ENCODE results near the gene OR1D5.
"Not testable (repeated sequence)": the region's sequence is repeated elsewhere in the genome, so short reads cannot be mapped to it uniquely, and the experiment has no call there.

Gene OR1D5

DNA sequence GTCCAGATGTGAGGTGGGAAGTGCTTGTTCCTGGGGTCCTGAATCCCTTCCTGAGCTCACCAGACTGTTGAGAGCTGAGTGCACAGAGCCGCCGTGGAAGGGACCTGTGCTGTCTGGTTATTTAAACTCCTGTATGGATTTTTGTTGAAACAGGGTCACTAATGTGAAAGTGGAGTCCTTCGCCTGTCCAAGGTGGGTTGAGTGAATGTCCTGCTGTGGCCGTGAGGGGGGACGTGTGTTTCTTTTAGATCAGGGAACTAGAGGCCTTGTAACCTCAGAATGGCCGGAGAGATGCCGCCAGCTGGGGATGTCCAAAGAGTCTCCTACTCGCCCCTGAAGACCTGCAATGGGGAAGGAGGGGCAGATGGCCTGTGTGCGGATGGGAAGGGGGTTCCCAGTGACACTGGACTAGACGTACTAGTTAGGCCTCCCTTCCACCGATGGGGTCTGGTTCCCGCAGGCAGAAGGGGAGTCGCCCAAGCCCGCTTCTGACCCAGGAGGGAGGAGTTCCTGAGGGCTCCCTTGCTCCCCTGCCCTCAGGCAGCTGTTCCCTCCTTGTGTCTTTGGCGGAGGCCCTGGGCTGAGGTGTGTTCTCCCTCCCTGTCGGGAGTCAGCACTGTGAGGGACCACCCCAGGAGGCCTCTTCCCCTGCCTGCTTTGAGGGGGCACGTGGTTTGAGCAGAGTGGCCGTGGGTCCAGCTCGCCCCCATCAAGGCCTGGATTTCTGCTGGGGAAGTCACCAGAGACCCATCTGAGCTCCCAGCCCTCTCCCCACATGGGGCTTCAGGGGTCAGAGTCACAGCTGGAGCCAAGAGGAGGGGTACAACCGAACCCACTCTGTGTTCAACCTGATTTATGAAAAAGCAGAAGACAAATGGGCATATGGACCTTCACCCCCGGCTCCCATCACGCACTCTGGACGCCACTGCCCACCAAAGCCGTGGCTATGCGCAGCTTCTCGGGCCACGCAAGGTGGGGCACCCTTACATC lies 30.9 kb downstream of the OR1D5 start:
- no peak for DNase-seq (ENCODE audit: low read depth in 2 of 2)

GRCh38 chr17:3030852-3031470 lies 32.4 kb downstream of the OR1D5 start:
- not testable (repeated sequence) for DNase-seq (ENCODE audit: low read depth in 2 of 2)

- no peak for DNase-seq (ENCODE audit: low read depth in 2 of 2)
These were observed 33.3 kb downstream of the OR1D5 start for GRCh38 chr17:3030096-3030495.

DNA sequence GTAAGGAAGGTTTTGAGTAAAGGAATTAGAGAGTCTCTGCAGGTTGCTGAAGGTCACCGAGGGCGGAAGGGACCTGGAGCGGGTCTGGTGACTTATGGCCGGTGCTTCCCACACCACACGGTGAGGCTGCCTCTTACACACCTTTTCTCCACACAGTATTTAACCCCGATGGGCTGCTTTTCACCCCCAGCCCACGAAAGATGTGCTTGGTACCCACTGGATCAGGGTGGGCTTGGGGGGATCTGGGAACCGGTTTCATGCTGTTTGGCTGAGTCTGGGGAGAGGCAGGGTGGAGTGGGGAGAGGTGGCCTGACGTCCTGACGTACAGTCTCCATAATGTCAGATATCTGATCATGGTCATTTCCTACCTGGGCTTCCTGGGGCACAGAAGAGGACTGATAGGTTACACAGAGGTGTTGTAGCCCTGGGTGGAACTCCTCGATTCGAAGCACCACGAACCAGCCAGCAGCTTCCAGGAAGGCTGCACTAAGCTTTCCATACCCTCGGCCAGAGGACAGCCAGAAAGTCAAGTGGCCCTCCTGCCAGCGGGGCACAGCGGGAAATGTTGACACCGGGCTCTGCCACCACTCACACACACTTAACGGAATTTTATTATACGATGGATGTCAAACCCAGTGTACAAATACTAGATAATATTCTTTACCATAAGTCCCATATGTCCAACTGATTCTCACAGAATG lies 34.0 kb downstream of the OR1D5 start:
- no peak for DNase-seq (ENCODE audit: low read depth in 2 of 2)

- no peak for DNase-seq (ENCODE audit: low read depth in 2 of 2)
These were observed 35.4 kb downstream of the OR1D5 start for GRCh38 chr17:3027786-3028532.

DNA sequence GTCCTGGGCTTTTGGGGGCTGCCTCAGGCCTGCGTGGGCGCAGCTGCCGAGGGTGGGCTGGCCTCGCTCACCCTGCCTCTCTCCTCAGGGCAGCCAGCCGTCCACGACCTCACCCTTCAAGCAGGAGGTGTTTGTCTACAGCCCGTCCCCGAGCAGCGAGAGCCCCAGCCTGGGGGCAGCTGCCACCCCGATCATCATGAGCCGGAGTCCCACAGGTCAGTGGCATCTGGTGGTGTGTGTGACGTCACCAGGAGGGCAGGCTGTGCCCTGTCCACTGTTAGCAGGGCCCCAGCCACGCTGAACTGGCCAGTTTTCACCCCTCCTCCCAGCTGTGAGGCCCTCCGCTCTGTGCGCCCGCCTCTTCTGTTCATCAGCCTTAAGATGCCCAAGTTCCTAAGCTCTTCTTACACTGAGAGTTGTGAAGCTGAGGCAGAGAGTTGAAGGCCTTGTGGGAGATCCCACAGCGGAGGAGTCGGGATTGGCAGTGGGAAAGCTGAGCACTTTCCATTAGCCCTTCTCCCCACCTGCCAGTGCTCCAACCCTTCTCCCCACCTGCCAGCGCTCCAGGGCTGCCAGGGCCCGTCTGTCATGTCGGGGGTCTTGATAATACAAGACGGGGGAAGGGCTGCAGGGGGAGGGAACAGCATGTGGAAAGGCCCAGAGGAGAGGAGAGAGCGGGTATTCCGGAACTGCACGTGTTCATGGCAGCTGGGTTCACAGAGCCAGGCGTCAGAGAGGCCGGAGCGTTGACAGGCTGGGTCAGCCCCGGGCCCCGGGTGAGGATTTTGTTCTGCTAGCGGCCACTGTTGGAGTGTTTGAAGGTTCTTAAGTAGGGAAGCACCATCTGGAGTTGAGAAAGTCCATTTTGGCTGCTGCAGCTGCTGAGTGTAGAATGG lies 36.3 kb downstream of the OR1D5 start:
- no peak for DNase-seq (ENCODE audit: low read depth in 2 of 2)

DNA sequence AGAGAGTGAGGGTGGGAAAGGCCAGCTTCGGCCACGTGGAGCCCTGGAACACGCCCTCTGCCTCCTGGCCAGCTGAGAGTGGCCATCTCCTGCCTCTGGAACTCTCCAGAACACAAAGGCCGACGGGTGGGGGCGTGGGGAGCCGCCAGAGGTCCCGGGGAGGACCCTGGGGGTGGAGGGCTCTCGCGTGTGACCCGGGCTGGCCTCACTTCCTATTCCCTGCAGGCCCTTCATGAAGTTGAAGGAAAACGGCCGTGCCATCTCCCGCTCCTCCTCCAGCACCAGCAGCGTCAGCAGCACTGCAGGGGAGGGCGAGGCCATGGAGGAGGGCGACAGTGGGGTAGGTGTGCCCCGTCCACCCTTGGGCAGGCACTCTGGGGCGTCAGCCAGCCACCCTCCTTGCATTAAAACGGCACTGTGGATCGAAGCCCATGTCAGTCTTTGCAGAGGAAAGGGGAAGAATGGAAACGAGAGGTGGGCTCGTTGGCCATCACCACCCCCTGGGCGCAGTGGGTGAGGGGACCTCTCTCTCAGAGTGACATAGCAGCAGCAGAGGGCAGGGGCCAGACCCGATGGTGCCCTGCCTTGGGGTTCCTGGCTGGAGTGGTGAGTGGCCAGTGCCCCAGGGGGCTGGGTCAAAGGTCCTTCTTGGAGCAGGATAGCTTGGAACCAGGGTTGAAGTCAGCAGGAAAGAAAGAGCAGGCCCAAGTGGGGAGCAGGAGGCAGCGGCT lies 37.1 kb downstream of the OR1D5 start:
- DNase-seq (ENCODE audit: low read depth in 2 of 2), result no peak

DNA sequence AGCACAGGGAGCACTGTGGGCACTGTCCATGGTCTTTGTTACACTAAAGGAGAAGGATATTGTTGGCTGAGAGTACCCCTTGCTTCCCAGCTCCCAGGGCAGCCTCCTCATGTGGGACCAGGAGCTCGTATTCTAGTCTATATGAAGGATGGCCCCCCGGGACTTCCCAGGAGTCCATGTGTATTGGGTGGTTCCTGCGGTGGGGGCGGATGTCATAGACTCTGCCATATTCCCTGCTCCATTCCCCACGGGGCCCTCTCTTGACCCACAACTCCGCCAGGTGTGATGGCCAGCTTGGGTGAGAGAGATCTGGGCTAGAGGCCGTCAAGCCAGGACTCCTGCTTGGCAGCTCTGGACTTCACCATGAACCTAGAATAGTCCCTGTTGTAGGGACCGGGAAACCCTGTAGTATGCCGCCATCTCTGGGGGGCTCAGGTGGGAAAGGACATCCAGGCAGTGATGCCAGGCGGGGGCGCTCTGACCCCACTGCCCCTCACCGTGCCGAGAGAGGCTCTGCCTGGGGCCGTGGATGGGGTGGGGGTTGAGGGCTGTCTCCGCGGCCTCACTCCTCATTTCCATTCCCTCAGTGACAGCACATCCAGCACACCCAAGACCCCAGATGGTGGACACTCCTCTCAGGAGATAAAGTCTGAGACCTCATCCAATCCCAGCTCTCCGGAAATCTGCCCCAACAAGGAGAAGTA lies 37.8 kb downstream of the OR1D5 start:
- no peak for DNase-seq (ENCODE audit: low read depth in 2 of 2)

DNA sequence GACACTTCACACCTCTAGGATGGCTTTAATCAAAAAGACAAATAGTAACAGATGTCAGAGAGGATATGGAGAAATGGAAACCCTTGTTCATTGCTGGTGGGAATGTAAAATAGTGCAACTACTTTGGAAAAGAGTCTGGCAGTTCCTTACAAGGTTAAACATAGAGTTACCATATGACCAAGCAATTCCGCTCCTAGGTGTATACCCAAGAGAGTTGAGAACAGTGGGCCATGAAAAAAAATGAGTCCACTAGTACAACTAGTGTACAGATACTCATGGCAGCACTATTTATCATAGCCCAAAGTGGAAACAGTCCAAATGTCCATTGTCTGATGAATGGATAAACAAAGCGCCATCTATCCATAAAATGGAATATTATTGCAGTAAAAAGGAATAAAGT lies 39.1 kb downstream of the OR1D5 start:
- DNase-seq (ENCODE audit: low read depth in 2 of 2), result no peak

DNA sequence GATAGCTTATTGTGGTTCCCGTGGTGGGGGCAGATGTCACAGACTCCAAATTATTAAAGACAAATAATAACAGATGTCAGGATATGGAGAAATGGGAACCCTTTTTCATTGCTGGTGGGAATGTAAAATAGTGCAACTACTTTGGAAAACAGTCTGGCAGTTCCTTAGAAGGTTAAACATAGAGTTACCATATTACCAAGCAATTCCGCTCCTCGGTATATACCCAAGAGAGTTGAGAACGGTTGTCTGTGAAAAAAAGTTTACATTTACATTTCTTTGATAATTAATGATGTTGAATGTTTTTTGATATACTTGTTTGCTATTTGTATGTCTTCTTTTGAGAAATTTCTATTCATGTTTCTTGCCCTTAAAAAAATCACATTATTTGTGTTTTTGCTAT lies 41.2 kb downstream of the OR1D5 start:
- DNase-seq (ENCODE audit: low read depth in 2 of 2), result no peak

DNA sequence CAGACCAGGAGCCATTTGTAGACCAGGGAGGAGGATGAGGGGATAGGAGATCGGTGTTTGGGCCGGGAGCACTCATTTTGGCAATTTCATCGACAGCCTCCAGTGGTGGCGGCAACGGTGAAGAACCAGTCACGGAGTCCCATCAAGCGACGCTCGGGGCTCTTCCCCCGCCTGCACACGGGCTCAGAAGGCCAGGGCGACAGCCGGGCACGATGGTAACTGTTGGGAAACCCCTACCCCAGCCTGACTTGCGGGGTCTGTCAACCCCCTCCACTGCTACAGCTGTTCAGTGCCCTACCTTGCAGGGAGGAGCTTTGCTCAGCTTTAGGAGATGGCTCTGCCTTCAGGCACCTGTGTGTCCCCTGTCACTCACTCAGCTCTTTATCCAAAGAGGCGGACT lies 43.0 kb downstream of the OR1D5 start:
- no peak for DNase-seq (ENCODE audit: low read depth in 2 of 2)

GRCh38 chr17:3019761-3020160 lies 43.6 kb downstream of the OR1D5 start:
- no peak for DNase-seq (ENCODE audit: low read depth in 2 of 2)

- DNase-seq (ENCODE audit: low read depth in 2 of 2), result no peak
These were observed 45.5 kb downstream of the OR1D5 start for GRCh38 chr17:3017936-3018335.

- DNase-seq (ENCODE audit: low read depth in 2 of 2), result no peak
These were observed 47.5 kb downstream of the OR1D5 start for GRCh38 chr17:3015890-3016289.

DNA sequence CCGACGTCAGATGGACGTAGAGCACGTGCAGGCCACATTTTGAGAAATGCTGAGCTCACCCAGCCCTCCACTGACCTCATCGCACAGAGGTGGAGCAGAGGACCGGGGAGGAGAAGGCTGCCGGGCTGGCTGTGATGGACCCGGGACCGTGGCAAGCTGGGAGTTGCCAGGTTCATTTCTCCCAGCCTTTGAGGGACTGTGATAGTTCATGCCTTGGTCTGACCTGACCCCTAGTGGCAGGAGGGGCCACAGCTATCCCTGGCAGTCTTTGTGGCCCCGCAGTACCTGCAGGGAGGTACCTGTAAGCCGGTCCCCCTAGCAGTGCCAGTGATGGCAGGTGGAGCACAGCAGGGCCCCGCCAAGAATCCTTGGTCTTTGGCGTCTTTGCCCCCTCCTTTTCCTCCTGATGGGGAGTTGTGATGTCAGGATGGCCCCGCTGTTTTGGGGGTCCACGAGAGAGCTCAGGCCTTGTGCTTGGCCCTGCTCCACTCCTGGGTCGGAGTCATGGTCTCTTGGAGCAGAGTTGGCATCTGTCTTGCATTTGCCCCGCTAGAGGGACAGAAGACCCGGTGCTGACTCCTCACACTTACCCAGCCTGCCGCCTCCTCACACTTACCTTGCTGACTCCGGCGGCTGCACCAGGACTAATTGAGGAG lies 50.4 kb downstream of the OR1D5 start:
- DNase-seq (ENCODE audit: low read depth in 2 of 2), result peak; percentile 13 to 43

Data from stimulated activated CD4-positive, alpha-beta T cell treated with anti-CD3 and anti-CD28 coated beads, Interleukin-12 subunit alpha, Interleukin-12 subunit beta, amount 100 ng/mL, for 24 hours (primary cell).